Kidney capillary endothelial cell (primary cell): ENCODE measurements around the gene MAGEA9B.
"Not testable (repeated sequence)": the region's sequence is repeated elsewhere in the genome, so short reads cannot be mapped to it uniquely, and the experiment has no call there.

ENCODE experiments used
- DNase-seq: peaks from one replicate; pipeline ENCODE4 v3.0.0-alpha.2; 2018; ENCODE audit warnings: low spot score

The MAGEA9B gene, protein sequence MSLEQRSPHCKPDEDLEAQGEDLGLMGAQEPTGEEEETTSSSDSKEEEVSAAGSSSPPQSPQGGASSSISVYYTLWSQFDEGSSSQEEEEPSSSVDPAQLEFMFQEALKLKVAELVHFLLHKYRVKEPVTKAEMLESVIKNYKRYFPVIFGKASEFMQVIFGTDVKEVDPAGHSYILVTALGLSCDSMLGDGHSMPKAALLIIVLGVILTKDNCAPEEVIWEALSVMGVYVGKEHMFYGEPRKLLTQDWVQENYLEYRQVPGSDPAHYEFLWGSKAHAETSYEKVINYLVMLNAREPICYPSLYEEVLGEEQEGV

DNA sequence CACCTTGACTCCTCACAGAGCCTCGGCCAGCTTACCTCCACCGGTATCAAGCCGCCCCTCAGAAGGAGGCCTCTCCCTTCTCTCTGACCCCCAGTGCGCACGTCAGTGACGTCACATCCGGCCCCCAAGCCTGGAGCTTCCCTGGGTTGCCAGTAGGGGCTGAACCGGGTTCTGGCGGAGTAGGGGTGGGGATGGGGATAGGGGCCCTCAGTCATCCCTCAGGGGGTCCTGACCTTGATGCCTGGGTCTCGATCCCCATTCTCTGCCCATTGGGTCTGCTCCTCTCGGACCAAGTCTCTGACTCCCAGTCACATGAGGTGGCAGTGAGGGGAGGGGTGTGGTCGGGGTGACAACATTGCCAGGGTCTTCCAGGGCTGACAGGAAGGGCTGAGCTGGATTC, at the start of gene MAGEA9B:
TSS of gene MAGEA9B (minus strand) at position 101 of the 400 bp plus-strand sequence. CDS start 4,280 bp downstream, outside the sequence.
- DNase-seq, result not testable (repeated sequence)

DNA sequence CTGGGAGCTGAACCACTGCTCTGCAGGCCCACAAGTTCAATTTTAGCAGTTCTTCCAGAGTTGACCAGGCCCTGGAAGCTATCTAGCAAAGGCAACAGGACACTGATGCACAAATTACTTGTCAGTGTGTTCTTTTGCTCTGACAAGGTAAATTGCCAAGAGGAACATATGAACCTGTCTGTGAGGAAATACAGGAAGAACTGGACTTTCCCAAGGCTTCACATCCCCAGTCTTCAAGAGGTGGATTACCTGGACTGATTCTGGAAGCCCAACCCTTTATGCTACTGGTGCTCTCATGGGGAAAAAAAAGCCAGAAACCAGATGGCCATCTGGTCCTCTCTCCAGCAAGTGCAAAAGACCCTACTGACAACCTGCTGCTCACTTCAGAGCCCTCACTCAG, 46.3 kb upstream of the MAGEA9B start:
- no peak for DNase-seq

- peak; percentile 7 for DNase-seq
These were observed 44.2 kb upstream of the MAGEA9B start, which contains the start of gene TMEM185A for GRCh38 chrX:149631234-149632165. TSS of gene TMEM185A (minus strand) at chrX:149631792. CDS start at chrX:149631580, 212 bp downstream.

DNA sequence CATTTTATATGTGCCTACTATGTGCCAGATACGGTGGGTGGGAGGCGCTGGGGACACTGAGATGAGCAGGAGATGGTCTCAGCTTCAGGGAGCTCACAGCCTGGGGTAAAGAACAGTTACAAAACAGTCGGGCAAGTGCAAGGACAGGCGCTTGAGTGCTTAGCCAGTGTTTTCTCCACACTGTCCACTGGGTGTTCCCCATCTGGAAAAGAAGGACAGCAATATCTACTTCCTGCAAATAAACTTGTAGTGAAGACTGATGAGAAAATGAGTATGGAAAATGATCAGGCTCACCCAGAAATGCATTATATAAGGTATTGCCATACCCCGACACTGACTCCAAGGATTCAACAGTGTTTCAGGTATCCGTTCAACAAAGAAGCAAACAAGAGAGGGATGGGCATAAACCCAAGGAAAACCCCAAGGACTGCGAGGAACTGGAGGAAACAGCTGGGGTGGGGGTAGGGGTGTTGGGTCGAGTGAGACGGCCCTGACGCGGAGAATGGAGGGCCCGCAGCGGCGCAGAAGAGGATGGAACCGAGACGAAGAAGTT, 43.5 kb upstream of the MAGEA9B start:
- DNase-seq, result peak; percentile 7

DNA sequence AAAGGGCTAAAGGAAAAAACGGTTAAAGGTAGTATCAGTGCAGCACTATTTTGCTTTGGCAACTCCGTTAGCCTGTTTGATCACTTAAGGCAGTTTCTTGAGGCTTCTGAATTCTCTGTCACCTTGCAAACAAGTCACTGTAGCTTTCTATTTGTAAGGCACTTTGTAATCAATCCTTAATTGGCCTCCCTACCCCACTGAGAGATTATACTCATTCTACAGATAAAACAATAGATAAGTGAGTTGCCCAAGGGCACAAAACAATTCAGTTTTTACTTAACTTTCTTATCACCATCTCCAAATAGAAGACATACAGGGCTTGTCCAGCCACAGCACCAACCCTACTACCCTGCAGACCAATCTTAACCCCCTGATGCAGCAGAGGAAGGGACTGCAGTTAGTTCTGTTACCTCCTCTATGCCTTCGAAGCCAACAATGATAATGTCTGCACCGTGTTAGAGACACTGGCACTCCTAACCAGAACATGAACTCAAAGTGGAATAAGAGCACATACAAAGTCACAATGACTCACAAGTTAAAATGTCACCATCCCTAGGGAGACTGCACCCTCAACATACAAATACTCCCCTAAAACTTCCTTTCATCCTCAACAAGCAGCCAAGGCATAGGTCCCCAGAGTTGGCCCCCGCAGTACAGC, 42.6 kb upstream of the MAGEA9B start:
- no peak for DNase-seq

DNA sequence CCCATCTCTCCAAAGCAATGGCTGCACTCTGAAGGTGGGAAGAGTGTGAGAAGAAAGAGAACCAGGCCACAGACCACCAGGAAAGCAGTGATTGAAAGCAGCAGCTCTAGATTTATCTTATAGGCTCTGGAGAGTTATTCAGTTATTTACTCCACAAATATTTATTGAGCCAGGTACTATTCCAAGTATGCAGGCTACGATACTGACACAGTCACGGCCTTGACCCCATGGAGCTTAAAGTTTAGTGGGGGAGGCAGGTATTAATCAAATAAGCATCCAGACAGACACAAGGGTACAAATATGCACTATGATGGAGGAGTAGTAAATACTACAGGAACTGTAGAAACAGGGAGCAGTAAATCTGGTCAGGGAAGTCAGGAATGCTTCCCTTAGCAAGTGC, 41.5 kb upstream of the MAGEA9B start:
- DNase-seq, result no peak

GRCh38 chrX:149628280-149628679, 41.0 kb upstream of the MAGEA9B start:
- DNase-seq, result no peak

DNA sequence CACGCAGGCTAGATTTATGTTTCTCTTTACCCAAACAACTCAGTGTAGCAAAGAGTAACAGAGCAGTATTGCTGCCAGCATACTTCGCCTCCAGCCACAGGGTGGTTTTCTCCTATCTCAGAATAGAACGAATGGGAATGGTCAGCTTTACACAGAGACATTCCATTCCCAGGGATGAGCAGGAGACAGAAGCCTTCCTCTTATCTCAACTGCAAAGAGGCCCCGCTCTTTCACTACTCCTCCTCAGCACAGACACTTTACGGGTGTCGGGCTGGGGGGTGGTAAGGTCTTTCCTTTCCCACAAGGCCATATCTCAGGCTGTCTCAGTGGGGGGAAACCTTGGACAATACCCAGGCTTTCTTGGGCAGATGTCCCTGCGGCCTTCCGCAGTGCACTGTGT, 39.6 kb upstream of the MAGEA9B start:
- DNase-seq, result not testable (repeated sequence)

- DNase-seq, result not testable (repeated sequence)
These were observed 32.4 kb upstream of the MAGEA9B start for GRCh38 chrX:149619662-149620061.

- no peak for DNase-seq
These were observed 31.6 kb upstream of the MAGEA9B start for GRCh38 chrX:149618871-149619270.

GRCh38 chrX:149611623-149612175, 24.4 kb upstream of the MAGEA9B start:
- DNase-seq, result no peak

- no peak for DNase-seq
These were observed 23.3 kb upstream of the MAGEA9B start for GRCh38 chrX:149610511-149610910.

DNA sequence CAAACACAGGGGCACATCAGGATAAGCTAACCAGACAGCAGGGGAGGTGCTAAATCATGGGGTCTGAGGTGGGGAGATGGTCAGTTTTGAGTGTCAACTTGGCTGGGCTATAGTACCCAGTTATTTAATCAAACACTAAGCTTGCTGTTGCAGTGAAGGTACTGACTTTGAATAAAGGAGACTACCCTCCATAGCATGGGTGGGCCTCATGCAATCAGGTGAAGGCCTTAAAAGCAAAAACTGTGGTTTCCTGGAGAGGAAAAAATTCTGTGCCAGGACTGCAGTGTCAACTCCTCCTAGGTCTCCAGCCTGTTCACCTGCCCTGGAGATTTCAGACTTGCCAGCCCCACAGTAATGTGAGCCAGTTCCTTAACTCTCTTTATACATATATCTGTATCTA, 20.4 kb upstream of the MAGEA9B start:
- no peak for DNase-seq

DNA sequence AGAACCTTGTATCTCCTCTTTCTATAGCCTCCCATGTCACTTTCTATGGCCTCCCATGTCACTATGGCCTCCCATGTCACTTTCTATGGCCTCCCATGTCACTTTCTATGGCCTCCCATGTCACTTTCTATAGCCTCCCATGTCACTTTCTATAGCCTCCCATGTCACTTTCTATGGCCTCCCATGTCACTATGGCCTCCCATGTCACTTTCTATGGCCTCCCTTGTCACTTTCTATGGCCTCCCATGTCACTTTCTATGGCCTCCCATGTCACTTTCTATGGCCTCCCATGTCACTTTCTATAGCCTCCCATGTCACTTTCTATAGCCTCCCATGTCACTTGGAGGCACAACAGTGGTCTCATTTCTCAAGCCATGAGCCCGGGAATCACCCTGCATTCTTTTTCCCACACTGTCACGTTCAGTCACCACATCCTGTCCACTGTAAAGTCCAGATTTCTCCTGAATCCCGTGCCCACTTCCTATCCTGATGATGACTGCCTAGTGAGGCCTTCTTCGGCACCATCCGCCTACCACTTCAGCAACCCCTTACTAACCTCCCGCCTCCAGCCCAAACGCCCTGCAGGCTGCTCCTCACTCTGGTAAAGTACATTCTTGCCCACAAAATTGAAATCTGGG, 18.1 kb upstream of the MAGEA9B start:
- not testable (repeated sequence) for DNase-seq

DNA sequence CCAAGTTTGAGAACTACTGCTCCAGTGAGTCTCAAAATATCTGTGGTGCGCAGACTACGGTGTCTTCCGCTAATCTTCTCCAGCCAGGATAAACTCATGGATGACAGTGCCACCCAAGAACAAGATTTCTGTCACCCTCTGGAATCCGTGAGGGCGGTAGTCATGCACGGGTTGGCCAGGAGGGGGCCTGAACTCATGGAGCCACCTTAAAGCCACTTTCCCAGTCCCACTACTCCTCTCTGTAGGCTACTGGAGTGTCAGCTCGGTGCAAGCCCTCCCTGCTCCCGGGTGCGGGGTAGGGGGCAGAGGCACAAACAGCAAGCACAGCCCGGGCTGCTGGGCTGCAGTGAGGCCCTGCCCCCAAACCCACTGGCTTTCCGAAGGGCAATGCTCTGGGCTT, 11.3 kb upstream of the MAGEA9B start:
- not testable (repeated sequence) for DNase-seq

GRCh38 chrX:149595943-149596342, 8.7 kb upstream of the MAGEA9B start:
- not testable (repeated sequence) for DNase-seq

DNA sequence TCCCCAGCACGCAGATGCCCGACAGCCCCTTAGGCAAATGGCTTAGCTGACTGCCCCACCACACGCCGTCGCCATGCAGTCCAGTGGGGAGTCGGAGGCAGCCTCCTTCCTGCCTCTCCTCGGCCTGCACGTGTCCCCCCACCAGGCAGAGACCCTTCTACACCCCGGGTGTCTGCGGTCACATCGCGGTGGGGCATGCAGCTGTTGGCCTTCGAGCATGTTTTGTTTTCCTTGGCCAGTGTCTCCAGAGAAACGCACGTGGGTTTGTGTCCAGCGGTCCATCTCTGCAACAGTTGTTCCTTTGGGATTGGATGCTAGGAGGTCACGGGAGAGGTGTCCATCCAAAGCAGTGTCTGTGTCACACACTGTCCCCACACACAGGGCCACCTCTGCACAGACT, 8.0 kb upstream of the MAGEA9B start, which contains the start of gene HSFX2:
TSS of gene HSFX2 (minus strand) at position 101 of the 400 bp plus-strand sequence. CDS start 614 bp downstream, outside the sequence.
- DNase-seq, result not testable (repeated sequence)

GRCh38 chrX:149590993-149591392, 3.7 kb upstream of the MAGEA9B start:
- not testable (repeated sequence) for DNase-seq

DNA sequence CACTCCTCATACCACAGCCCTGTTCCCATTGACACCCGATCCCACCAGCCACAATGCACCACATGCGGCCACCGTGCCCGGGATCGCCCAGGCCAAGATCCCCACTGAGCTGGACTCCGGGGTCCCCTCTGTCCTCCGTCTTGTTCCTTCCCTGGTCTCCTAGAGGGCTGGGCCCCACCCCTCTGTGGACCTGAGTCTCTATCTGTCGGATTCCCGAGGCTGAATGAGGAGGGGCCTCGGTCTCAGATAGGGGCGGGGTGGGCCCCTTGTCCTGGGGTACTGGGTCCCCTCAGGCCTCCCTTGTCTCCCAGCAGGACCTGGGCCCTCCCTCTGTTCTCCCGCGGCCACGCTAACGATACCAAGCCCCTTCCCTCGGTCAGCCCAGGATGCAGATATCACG, 1.6 kb downstream of the MAGEA9B start:
- DNase-seq, result not testable (repeated sequence)

GRCh38 chrX:149573456-149573855, 13.8 kb downstream of the MAGEA9B start:
- DNase-seq, result not testable (repeated sequence)

DNA sequence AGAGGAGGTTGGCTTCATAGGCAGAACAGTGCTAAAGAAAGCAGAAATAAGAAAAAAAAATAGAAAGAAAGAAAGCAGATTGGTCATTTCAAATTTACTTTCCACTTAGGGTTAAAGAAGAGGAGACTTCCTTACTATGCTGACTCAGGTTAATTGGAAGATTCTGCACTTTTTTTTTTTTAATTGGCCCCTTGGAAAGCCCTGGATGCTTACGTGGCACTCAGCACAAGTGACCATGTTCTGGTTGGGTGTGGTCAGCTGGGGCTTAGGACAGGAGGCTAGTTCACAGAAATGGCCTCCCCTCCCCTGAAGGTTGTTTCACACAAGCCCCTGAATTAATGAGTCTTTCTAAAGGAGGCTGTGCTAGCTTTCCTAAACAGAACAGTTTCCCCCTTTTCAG, 14.5 kb downstream of the MAGEA9B start:
- no peak for DNase-seq
